ENCODE data around the gene BAG2.

The BAG2 gene

GRCh38 chr6:57147955-57148858 lies 23.9 kb upstream of the BAG2 start:
- in situ Hi-C loops (cut with MboI; ENCODE audit: low pct_unique_long_range_greater_than_20kb, low sequenced_read_pairs, unreplicated experiment) = no loop called here
- TF ChIP-seq, protein P1, sequence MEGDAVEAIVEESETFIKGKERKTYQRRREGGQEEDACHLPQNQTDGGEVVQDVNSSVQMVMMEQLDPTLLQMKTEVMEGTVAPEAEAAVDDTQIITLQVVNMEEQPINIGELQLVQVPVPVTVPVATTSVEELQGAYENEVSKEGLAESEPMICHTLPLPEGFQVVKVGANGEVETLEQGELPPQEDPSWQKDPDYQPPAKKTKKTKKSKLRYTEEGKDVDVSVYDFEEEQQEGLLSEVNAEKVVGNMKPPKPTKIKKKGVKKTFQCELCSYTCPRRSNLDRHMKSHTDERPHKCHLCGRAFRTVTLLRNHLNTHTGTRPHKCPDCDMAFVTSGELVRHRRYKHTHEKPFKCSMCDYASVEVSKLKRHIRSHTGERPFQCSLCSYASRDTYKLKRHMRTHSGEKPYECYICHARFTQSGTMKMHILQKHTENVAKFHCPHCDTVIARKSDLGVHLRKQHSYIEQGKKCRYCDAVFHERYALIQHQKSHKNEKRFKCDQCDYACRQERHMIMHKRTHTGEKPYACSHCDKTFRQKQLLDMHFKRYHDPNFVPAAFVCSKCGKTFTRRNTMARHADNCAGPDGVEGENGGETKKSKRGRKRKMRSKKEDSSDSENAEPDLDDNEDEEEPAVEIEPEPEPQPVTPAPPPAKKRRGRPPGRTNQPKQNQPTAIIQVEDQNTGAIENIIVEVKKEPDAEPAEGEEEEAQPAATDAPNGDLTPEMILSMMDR (IDR thresholded peaks at IDR 0.05; ENCODE audit: extremely low read depth, insufficient read depth, missing control alignments) = no peak
- DNase-seq (ENCODE audit: low spot score) = no peak

GRCh38 chr6:57158658-57159057 lies 13.5 kb upstream of the BAG2 start:
- in situ Hi-C loops (cut with MboI; ENCODE audit: low pct_unique_long_range_greater_than_20kb, low sequenced_read_pairs, unreplicated experiment) = no loop called here
- TF ChIP-seq, protein P1 (IDR thresholded peaks at IDR 0.05; ENCODE audit: extremely low read depth, insufficient read depth, missing control alignments) = no peak
- no peak for DNase-seq (ENCODE audit: low spot score)

GRCh38 chr6:57159127-57159526 lies 13.0 kb upstream of the BAG2 start:
- DNase-seq (ENCODE audit: low spot score) = no peak
- TF ChIP-seq, protein P1 (IDR thresholded peaks at IDR 0.05; ENCODE audit: extremely low read depth, insufficient read depth, missing control alignments) = no peak
- in situ Hi-C loops (cut with MboI; ENCODE audit: low pct_unique_long_range_greater_than_20kb, low sequenced_read_pairs, unreplicated experiment) = no loop called here

GRCh38 chr6:57162028-57162427 lies 10.1 kb upstream of the BAG2 start:
- in situ Hi-C loops (cut with MboI; ENCODE audit: low pct_unique_long_range_greater_than_20kb, low sequenced_read_pairs, unreplicated experiment) = no loop called here
- DNase-seq (ENCODE audit: low spot score) = no peak
- TF ChIP-seq, protein P1 (IDR thresholded peaks at IDR 0.05; ENCODE audit: extremely low read depth, insufficient read depth, missing control alignments) = no peak

- TF ChIP-seq, protein P1 (IDR thresholded peaks at IDR 0.05; ENCODE audit: extremely low read depth, insufficient read depth, missing control alignments) = no peak
- DNase-seq (ENCODE audit: low spot score) = no peak
- in situ Hi-C loops (cut with MboI; ENCODE audit: low pct_unique_long_range_greater_than_20kb, low sequenced_read_pairs, unreplicated experiment) = no loop called here
Observed at GRCh38 chr6:57162516-57162915, 9.6 kb upstream of the BAG2 start.

GRCh38 chr6:57163956-57164355 lies 8.2 kb upstream of the BAG2 start:
- in situ Hi-C loops (cut with MboI; ENCODE audit: low pct_unique_long_range_greater_than_20kb, low sequenced_read_pairs, unreplicated experiment) = no loop called here
- TF ChIP-seq, protein P1 (IDR thresholded peaks at IDR 0.05; ENCODE audit: extremely low read depth, insufficient read depth, missing control alignments) = no peak
- DNase-seq (ENCODE audit: low spot score) = no peak

Measured in GM13977 (cell line).